HepG2 (cell line): Measurements from ENCODE around the gene NR3C2. TPM values are rescaled to one million over a fixed set of nuclear protein-coding genes. Genes with fewer than 3 reads are reported as not detected.

Source experiments
- ATAC-seq: fragments of 200-7000 bp; cut with Tn5 transposase; 3 replicates; pipeline ENCODE4 v1.9.1; 2020; ENCODE audit warnings: mild to moderate bottlenecking, moderate library complexity
- BruUV-seq: library from RNA; stranded (reverse); fragments of 400-500 nt; replicated peaks from 2 replicates; lab custom pipeline; 2021; lab: Mats Ljungman, UMichigan
- CTCF ChIA-PET: fragments of 300-600 bp; formaldehyde crosslinking; extraction: SDS; loops from one replicate; lab custom pipeline; 2021; ENCODE audit warnings: low total read pairs, inconsistent platforms, low intra/inter-chr PET ratio; lab: Yijun Ruan, JAX
- POLR2A ChIA-PET: fragments of 350-600 bp; sonication (Branson Sonifier 250); formaldehyde crosslinking; loops from one replicate; lab custom pipeline; 2020; ENCODE audit warnings: antibody characterized with exemption, inconsistent platforms; lab: Yijun Ruan, JAX
- DNase-seq: peaks from one replicate; pipeline ENCODE4 v3.0.0-alpha.2; 2015; ENCODE audit warnings: low spot score
- FAIRE-seq: peaks from 3 replicates; lab custom pipeline; 2011; peaks lifted over from hg19 to GRCh38; lab: Jason Lieb, UNC
- H2AFZ ChIP-seq: one replicate; pipeline ENCODE4 v1.6.1; 2011; ENCODE audit warnings: low read length, inconsistent platforms
- H3K27ac ChIP-seq: fragments of 300-600 bp; 3 replicates; pipeline ENCODE4 v1.8.0; 2011; ENCODE audit warnings: mixed run types, mild to moderate bottlenecking, mixed read lengths, low read length, inconsistent platforms; ENCODE audit not compliant: insufficient read depth; ENCODE audit errors: extremely low read length
- H3K27me3 ChIP-seq, 2 experiments: fragments of 200-600 bp in 1 of 2; 2 replicates in 1 of 2; 3 replicates in 1 of 2; pipeline versions ENCODE4 v1.6.0 to v1.8.0; 2011; ENCODE audit warnings: low read length in 2 of 2, mild to moderate bottlenecking in 2 of 2, moderate library complexity in 2 of 2, inconsistent platforms in 1 of 2; ENCODE audit not compliant: insufficient read depth in 2 of 2, control insufficient read depth in 1 of 2
- H3K36me3 ChIP-seq, 2 experiments: fragments of 200-600 bp in 1 of 2; replicated peaks in 1 of 2; 2 replicates in 1 of 2; 3 replicates in 1 of 2; pipeline versions ENCODE4 v1.5.1 to v1.8.0; 2011; ENCODE audit warnings: low read length in 2 of 2, inconsistent platforms in 1 of 2; ENCODE audit not compliant: insufficient read depth in 2 of 2, control insufficient read depth in 1 of 2
- H3K4me1 ChIP-seq: 2 replicates; pipeline ENCODE4 v1.5.1; 2012; ENCODE audit warnings: low read length, inconsistent platforms; ENCODE audit not compliant: insufficient read depth
- H3K4me2 ChIP-seq: 2 replicates; pipeline ENCODE4 v1.6.0; 2011; ENCODE audit warnings: low read depth, low read length, inconsistent platforms
- H3K4me3 ChIP-seq, 3 experiments: fragments of 200-600 bp in 1 of 3; sonication (generic), shearing (Covaris generic) in 1 of 3; replicated peaks in 1 of 3; 2 replicates each; pipeline ENCODE4 v1.5.1; 2011 to 2016; ENCODE audit warnings: low read length in 3 of 3, inconsistent platforms in 2 of 3, low read depth in 2 of 3, mild to moderate bottlenecking in 2 of 3, control low read depth in 1 of 3, mixed read lengths in 1 of 3; ENCODE audit not compliant: insufficient read depth in 1 of 3
- H3K79me2 ChIP-seq: one replicate; pipeline ENCODE4 v1.6.1; 2011; ENCODE audit warnings: low read length, inconsistent platforms; ENCODE audit not compliant: insufficient read depth
- H3K9ac ChIP-seq: 2 replicates; pipeline ENCODE4 v1.6.0; 2011; ENCODE audit warnings: mild to moderate bottlenecking, low read depth, low read length, inconsistent platforms; ENCODE audit not compliant: insufficient read depth
- H3K9me3 ChIP-seq: 2 replicates; pipeline ENCODE4 v1.5.1; 2012; ENCODE audit warnings: mild to moderate bottlenecking, low read length
- H4K20me1 ChIP-seq: 2 replicates; pipeline ENCODE4 v1.6.0; 2011; ENCODE audit warnings: inconsistent platforms, mild to moderate bottlenecking, low read length, moderate library complexity; ENCODE audit not compliant: insufficient read depth
- CERS6 ChIP-seq: sonication (generic); formaldehyde crosslinking; IDR thresholded peaks from 2 replicates; pipeline ENCODE4 v1.5.0; 2020; ENCODE audit warnings: missing genetic modification reagents
- FOXA3 ChIP-seq: IDR thresholded peaks from 2 replicates; pipeline ENCODE4 v1.6.1; 2016; ENCODE audit warnings: missing genetic modification reagents, missing compliant biosample characterization
- LRRFIP1 ChIP-seq: sonication (generic); formaldehyde crosslinking; conservative IDR thresholded peaks from 2 replicates; pipeline ENCODE4 v1.4.0; 2020; ENCODE audit warnings: missing genetic modification reagents
- RARA ChIP-seq: IDR thresholded peaks from 2 replicates; pipeline ENCODE4 v1.6.1; 2016; ENCODE audit warnings: missing genetic modification reagents, missing compliant biosample characterization
- TRAFD1 ChIP-seq: sonication (generic); formaldehyde crosslinking; IDR thresholded peaks from 2 replicates; pipeline ENCODE4 v1.5.1; 2020; ENCODE audit warnings: missing genetic modification reagents, mild to moderate bottlenecking, borderline replicate concordance
- ZNF496 ChIP-seq: sonication (generic); formaldehyde crosslinking; IDR thresholded peaks from 2 replicates; pipeline ENCODE4 v1.8.1; 2023; ENCODE audit warnings: mild to moderate bottlenecking, moderate library complexity, missing genetic modification reagents; ENCODE audit not compliant: insufficient replicate concordance
- ZNF616 ChIP-seq: sonication (generic); formaldehyde crosslinking; IDR thresholded peaks from 2 replicates; pipeline ENCODE4 v1.5.0; 2020; ENCODE audit warnings: low read depth, mild to moderate bottlenecking, missing genetic modification reagents
- ZNF670 ChIP-seq: sonication (generic); formaldehyde crosslinking; IDR thresholded peaks from 2 replicates; pipeline ENCODE4 v1.8.0; 2022; ENCODE audit warnings: mild to moderate bottlenecking, missing genetic modification reagents, borderline replicate concordance
- in situ Hi-C: cut with HindIII; loops from 2 replicates; pipeline ENCODE4 v1.10.0; 2017; ENCODE audit warnings: low pct_unique_long_range_greater_than_20kb; ENCODE audit not compliant: extremely low pct_ligation_motif_present
- intact Hi-C: fragments of 100-400 bp; cut with micrococcal nuclease; formaldehyde crosslinking; loops from one replicate; pipeline ENCODE4 v1.10.0; 2022; ENCODE audit not compliant: unreplicated experiment
- polyA plus RNA-seq, 8 experiments: library from polyadenylated mRNA; depleted of rRNA in 3 of 8; stranded (reverse) in 7 of 8; unstranded in 1 of 8; fragments of >200 nt; fragmentation: Illumina TruSeq in 4 of 8; extraction: Trizol in 4 of 8; gene quantifications; 2 replicates each; pipeline versions ENCODE4 v1.2.1 to v1.2.3, GENCODE V29; 2011 to 2016; ENCODE audit warnings: low read depth in 4 of 8, missing spikeins in 1 of 8, mixed read lengths in 1 of 8; ENCODE audit not compliant: insufficient read depth in 1 of 8
- total RNA-seq, 5 experiments: library from RNA; depleted of rRNA; stranded (reverse); fragments of >200 nt; fragmentation: Illumina TruSeq; extraction: Trizol; gene quantifications; 2 replicates each; pipeline ENCODE4 v1.2.3, GENCODE V29; 2016; ENCODE audit warnings: low read depth in 1 of 5

Gene NR3C2
- total and polyA plus RNA-seq, 2 of the 13 experiments (the other 11 are each of a cell fraction or from before 2014, with no cell fraction given) = 0.26 to 0.46 TPM

GRCh38 chr4:148448141-148448540 lies 5.9 kb upstream of the NR3C2 start:
- Histone ChIP-seq H3K36me3 (no peaks in the 10 kb centered on the region), H2AFZ (no peak overlapping the region), H3K27me3 (peaks cover 0 to 28% of the 10 kb centered on the region in 2 experiments; a peak in 3 of 5 replicates), H4K20me1 (no peaks in the 10 kb centered on the region), H3K9ac (no peak overlapping the region), H3K27ac (no peak overlapping the region), H3K79me2 (no peaks in the 10 kb centered on the region), H3K4me3 (no peak overlapping the region), H3K4me1 (peaks cover 10% of the 10 kb centered on the region), H3K9me3 (no peaks in the 10 kb centered on the region), H3K4me2 (no peak overlapping the region)
- FAIRE-seq = no peak
- intact Hi-C loops (loop anchor here (10.0 kb wide), 1 partner anchor 153 kb away; no protein-coding TSS in a partner anchor), in situ Hi-C loops (no loop called here)
- BruUV-seq = no TSS peak
- CTCF ChIA-PET = no interaction called here
- TF ChIP-seq CERS6 (CRISPR knock-in tag) = no peak
- TF ChIP-seq TRAFD1 (CRISPR knock-in tag) = no peak
- TF ChIP-seq FOXA3 = no peak
- no peak for TF ChIP-seq ZNF670 (CRISPR knock-in tag)
- no peak for TF ChIP-seq RARA (CRISPR knock-in tag)
- no peak for TF ChIP-seq ZNF496
- TF ChIP-seq ZNF616 (CRISPR knock-in tag) = no peak
- TF ChIP-seq LRRFIP1 (CRISPR knock-in tag) = no peak
- DNase-seq = no peak
- POLR2A ChIA-PET = no interaction called here
- no peak for ATAC-seq
